Measurements from ENCODE around the gene PSMC6. TPM values are rescaled to one million over a fixed set of nuclear protein-coding genes. Genes with fewer than 3 reads are reported as not detected.
A peak's percentile ranks its signal among the peaks of the same experiment; 100 is the strongest.

PSMC6 gene
- total RNA-seq, 1 donor from 2014 or later, result 61.5 TPM

- H3K27ac ChIP-seq, result no peak overlapping the region
- TF ChIP-seq CTCF (IDR thresholded peaks at IDR 0.05), result peak; percentile 28
- H3K4me1 ChIP-seq, result no peaks in the 10 kb centered on the region
- ATAC-seq (no peak), DNase-seq (no peak)
- intact Hi-C loops (cut with DNase I), result no loop called here
- no peaks in the 10 kb centered on the region for H3K27me3 ChIP-seq
- peaks cover 59% of the 10 kb centered on the region for H3K36me3 ChIP-seq
- no peaks in the 10 kb centered on the region for H3K9me3 ChIP-seq
- no peak overlapping the region for H3K4me3 ChIP-seq
Measured at GRCh38 chr14:52678591-52678990, 28.4 kb upstream of the PSMC6 start.

GRCh38 chr14:52683985-52684520 lies 22.9 kb upstream of the PSMC6 start:
- no peak for TF ChIP-seq CTCF (IDR thresholded peaks at IDR 0.05)
- intact Hi-C loops (cut with DNase I), result no loop called here
- Histone ChIP-seq H3K27ac (no peak overlapping the region), H3K4me3 (no peak overlapping the region), H3K4me1 (no peaks in the 10 kb centered on the region), H3K27me3 (no peaks in the 10 kb centered on the region), H3K36me3 (peaks cover 19% of the 10 kb centered on the region), H3K9me3 (no peaks in the 10 kb centered on the region)
- ATAC-seq (no peak), DNase-seq (no peak)

GRCh38 chr14:52686176-52686575 lies 20.8 kb upstream of the PSMC6 start:
- Histone ChIP-seq H3K4me3 (no peak overlapping the region), H3K9me3 (no peaks in the 10 kb centered on the region), H3K27me3 (no peaks in the 10 kb centered on the region), H3K4me1 (peaks cover 6% of the 10 kb centered on the region), H3K36me3 (peaks cover 13% of the 10 kb centered on the region), H3K27ac (no peak overlapping the region)
- no peak for TF ChIP-seq CTCF (IDR thresholded peaks at IDR 0.05)
- ATAC-seq, result no peak
- DNase-seq, result no peak
- intact Hi-C loops (cut with DNase I), result no loop called here

GRCh38 chr14:52690983-52691760 lies 15.8 kb upstream of the PSMC6 start:
- intact Hi-C loops (cut with DNase I), result no loop called here
- Histone ChIP-seq H3K36me3 (no peaks in the 10 kb centered on the region), H3K27ac (no peak overlapping the region), H3K9me3 (no peaks in the 10 kb centered on the region), H3K4me1 (peaks cover 25% of the 10 kb centered on the region), H3K27me3 (no peaks in the 10 kb centered on the region), H3K4me3 (no peak overlapping the region)
- no peak for TF ChIP-seq CTCF (IDR thresholded peaks at IDR 0.05)
- DNase-seq (no peak), ATAC-seq (no peak)

GRCh38 chr14:52692248-52692962 lies 14.6 kb upstream of the PSMC6 start:
- no peak for TF ChIP-seq CTCF (IDR thresholded peaks at IDR 0.05)
- Histone ChIP-seq H3K4me3 (no peak overlapping the region), H3K9me3 (no peaks in the 10 kb centered on the region), H3K27ac (no peak overlapping the region), H3K4me1 (peaks cover 25% of the 10 kb centered on the region), H3K36me3 (no peaks in the 10 kb centered on the region), H3K27me3 (no peaks in the 10 kb centered on the region)
- DNase-seq (no peak), ATAC-seq (no peak)
- intact Hi-C loops (cut with DNase I), result no loop called here
